Stimulated activated CD8-positive, alpha-beta memory T cell treated with anti-CD3 and anti-CD28 coated beads, Interleukin-15, amount 100 ng/mL, for 4 hours (primary cell): ENCODE data around the gene FBXO47.
"Not testable (repeated sequence)": the region's sequence is repeated elsewhere in the genome, so short reads cannot be mapped to it uniquely, and the experiment has no call there.

Source experiments
- DNase-seq, 2 donors: peaks; one replicate each; pipeline ENCODE4 v3.0.0-alpha.2; 2020; ENCODE audit warnings: low read depth in 2 of 2

FBXO47 gene

GRCh38 chr17:38980490-38981217 is 13.5 kb upstream of the FBXO47 start:
- DNase-seq, result no peak

GRCh38 chr17:38978180-38978579 is 11.0 kb upstream of the FBXO47 start:
- no peak for DNase-seq

- DNase-seq, result not testable (repeated sequence)
Measured at GRCh38 chr17:38976187-38976551, 9.0 kb upstream of the FBXO47 start.

- DNase-seq, result no peak
Measured at GRCh38 chr17:38970804-38971203, 3.6 kb upstream of the FBXO47 start.

GRCh38 chr17:38970128-38970527 is 2.9 kb upstream of the FBXO47 start:
- no peak for DNase-seq

GRCh38 chr17:38969281-38969680 is 2.1 kb upstream of the FBXO47 start:
- no peak for DNase-seq

- DNase-seq, result no peak
Measured at GRCh38 chr17:38961413-38961812, 5.8 kb downstream of the FBXO47 start.

GRCh38 chr17:38960402-38960801 is 6.8 kb downstream of the FBXO47 start:
- no peak for DNase-seq

GRCh38 chr17:38959508-38959907 is 7.7 kb downstream of the FBXO47 start:
- no peak for DNase-seq

- DNase-seq, result no peak
Measured at GRCh38 chr17:38958756-38959155, 8.4 kb downstream of the FBXO47 start.

GRCh38 chr17:38958326-38958725 is 8.9 kb downstream of the FBXO47 start:
- DNase-seq, result no peak

GRCh38 chr17:38953800-38954199 is 13.4 kb downstream of the FBXO47 start:
- not testable (repeated sequence) for DNase-seq

- no peak for DNase-seq
Measured at GRCh38 chr17:38947189-38947588, 20.0 kb downstream of the FBXO47 start.

- no peak for DNase-seq
Measured at GRCh38 chr17:38943607-38944006, 23.6 kb downstream of the FBXO47 start.

- DNase-seq, result no peak
Measured at GRCh38 chr17:38942696-38943334, 24.4 kb downstream of the FBXO47 start.

GRCh38 chr17:38940404-38940803 is 26.8 kb downstream of the FBXO47 start:
- no peak for DNase-seq

GRCh38 chr17:38939987-38940386 is 27.2 kb downstream of the FBXO47 start:
- DNase-seq, result no peak

GRCh38 chr17:38933962-38934361 is 33.2 kb downstream of the FBXO47 start:
- not testable (repeated sequence) for DNase-seq

GRCh38 chr17:38930782-38931181 is 36.4 kb downstream of the FBXO47 start:
- not testable (repeated sequence) for DNase-seq

GRCh38 chr17:38926293-38927070 is 40.7 kb downstream of the FBXO47 start:
- DNase-seq, result no peak

GRCh38 chr17:38925263-38925995 is 41.8 kb downstream of the FBXO47 start, which contains the start of gene LASP1NB:
LASP1NB (plus strand) TSS chr17:38925614.
- DNase-seq, result no peak
